ENCODE results near the gene PDP2. TPM values are rescaled to one million over a fixed set of nuclear protein-coding genes. Genes with fewer than 3 reads are reported as not detected.

PDP2 gene
- total and polyA plus RNA-seq, 2 donors (not counting 3 experiments of a cell fraction or from before 2014, with no cell fraction given) = 4.4 to 9.3 TPM

- FAIRE-seq (no peak), DNase-seq (ENCODE audit: low read depth, low spot score) (no peak)
- ChIA-PET POLR2A (no interaction called here), CTCF (interaction anchor here (1.0 to 5.2 kb wide), 5 partner anchors 12 to 42 kb away, joined by 3 to 25 read pairs (median 4); partner anchors contain the start of gene PDP2)
- dilution Hi-C loops (cut with MboI; ENCODE audit: extremely low pct_ligation_motif_present, low sequenced_read_pairs) (no loop called here), intact Hi-C loops (cut with micrococcal nuclease) (no loop called here)
- no TSS peak for BruUV-seq (replicated peaks)
- no peak overlapping the region for H3K27ac ChIP-seq (ENCODE audit: insufficient read depth, low read depth, low read length)
- no peaks in the 10 kb centered on the region for H3K9me3 ChIP-seq (replicated peaks; ENCODE audit: control insufficient read depth, insufficient read depth, low read length)
- H2AFZ ChIP-seq (ENCODE audit: low read depth, low read length) = no peak overlapping the region
- no peak for TF ChIP-seq POLR2A (IDR thresholded peaks at IDR 0.05; ENCODE audit: low read depth, low read length)
- no peak for TF ChIP-seq FOS (IDR thresholded peaks at IDR 0.05; ENCODE audit: borderline replicate concordance, insufficient read depth, low read length)
- TF ChIP-seq, protein P1, sequence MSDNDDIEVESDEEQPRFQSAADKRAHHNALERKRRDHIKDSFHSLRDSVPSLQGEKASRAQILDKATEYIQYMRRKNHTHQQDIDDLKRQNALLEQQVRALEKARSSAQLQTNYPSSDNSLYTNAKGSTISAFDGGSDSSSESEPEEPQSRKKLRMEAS (IDR thresholded peaks at IDR 0.05; ENCODE audit: insufficient read depth, insufficient read length) = no peak
- no peak for TF ChIP-seq POLR2AphosphoS5 (IDR thresholded peaks at IDR 0.05; ENCODE audit: insufficient read depth, low read depth, low read length)
- TF ChIP-seq GATA2 (IDR thresholded peaks at IDR 0.05; ENCODE audit: insufficient read depth, insufficient read length, low read depth, low read length) = no peak
- H3K9me1 ChIP-seq (replicated peaks; ENCODE audit: control insufficient read depth, extremely low read depth, insufficient read depth, low read length) = no peaks in the 10 kb centered on the region
- no peaks in the 10 kb centered on the region for H3K79me2 ChIP-seq (ENCODE audit: control insufficient read depth, insufficient read depth, low read length)
- peaks cover 35 to 41% of the 10 kb centered on the region in 2 experiments for H3K27me3 ChIP-seq (ENCODE audit: control insufficient read depth in 2 of 2, insufficient read depth in 2 of 2, low read length in 2 of 2)
- no peak overlapping the region for H3K4me3 ChIP-seq (replicated peaks in 1 of 3; ENCODE audit: insufficient read depth in 1 of 3, low read depth in 1 of 3, low read length in 3 of 3)
- H3K9ac ChIP-seq (replicated peaks; ENCODE audit: extremely low read depth, insufficient read depth, low read length) = no peak overlapping the region
- no peaks in the 10 kb centered on the region for H4K20me1 ChIP-seq (replicated peaks; ENCODE audit: control insufficient read depth, extremely low read depth, insufficient read depth, low read length)
- H3K36me3 ChIP-seq (ENCODE audit: control insufficient read depth in 2 of 2, extremely low read depth in 1 of 2, insufficient read depth in 2 of 2, low read length in 2 of 2) = no peaks in the 10 kb centered on the region
- H3K4me2 ChIP-seq (ENCODE audit: insufficient read depth, low read length) = no peak overlapping the region
- H3K4me1 ChIP-seq (ENCODE audit: control insufficient read depth, extremely low read depth, insufficient read depth, low read length) = peaks cover 3% of the 10 kb centered on the region
Observed at GRCh38 chr16:66921729-66922450, 41.6 kb downstream of the PDP2 start.

GRCh38 chr16:66923247-66923731 is 43.0 kb downstream of the PDP2 start:
- H3K9me3 ChIP-seq (replicated peaks; ENCODE audit: control insufficient read depth, insufficient read depth, low read length) = no peaks in the 10 kb centered on the region
- H3K79me2 ChIP-seq (ENCODE audit: control insufficient read depth, insufficient read depth, low read length) = no peaks in the 10 kb centered on the region
- intact Hi-C loops (cut with micrococcal nuclease) = no loop called here
- peaks cover 35 to 41% of the 10 kb centered on the region in 2 experiments for H3K27me3 ChIP-seq (ENCODE audit: control insufficient read depth in 2 of 2, insufficient read depth in 2 of 2, low read length in 2 of 2)
- no peak overlapping the region for H3K27ac ChIP-seq (ENCODE audit: insufficient read depth, low read depth, low read length)
- no peaks in the 10 kb centered on the region for H3K9me1 ChIP-seq (replicated peaks; ENCODE audit: control insufficient read depth, extremely low read depth, insufficient read depth, low read length)
- no peaks in the 10 kb centered on the region for H4K20me1 ChIP-seq (replicated peaks; ENCODE audit: control insufficient read depth, extremely low read depth, insufficient read depth, low read length)
- no peak overlapping the region for H3K4me3 ChIP-seq (replicated peaks in 1 of 3; ENCODE audit: insufficient read depth in 1 of 3, low read depth in 1 of 3, low read length in 3 of 3)
- POLR2A ChIA-PET = no interaction called here
- H3K36me3 ChIP-seq (ENCODE audit: control insufficient read depth in 2 of 2, extremely low read depth in 1 of 2, insufficient read depth in 2 of 2, low read length in 2 of 2) = no peaks in the 10 kb centered on the region
- dilution Hi-C loops (cut with MboI; ENCODE audit: extremely low pct_ligation_motif_present, low sequenced_read_pairs) = no loop called here
- DNase-seq (ENCODE audit: low read depth, low spot score) (no peak), FAIRE-seq (no peak)
- no TSS peak for BruUV-seq (replicated peaks)
- H3K9ac ChIP-seq (replicated peaks; ENCODE audit: extremely low read depth, insufficient read depth, low read length) = no peak overlapping the region
- CTCF ChIA-PET = interaction anchor here (0.9 to 1.1 kb wide), 2 partner anchors 13 to 28 kb away, joined by 5 to 6 read pairs; no protein-coding TSS in a partner anchor
- no peak for TF ChIP-seq POLR2A (IDR thresholded peaks at IDR 0.05; ENCODE audit: low read depth, low read length)
- no peak overlapping the region for H3K4me2 ChIP-seq (ENCODE audit: insufficient read depth, low read length)
- H2AFZ ChIP-seq (ENCODE audit: low read depth, low read length) = no peak overlapping the region
- H3K4me1 ChIP-seq (ENCODE audit: control insufficient read depth, extremely low read depth, insufficient read depth, low read length) = peaks cover 3% of the 10 kb centered on the region
